GM12874 (cell line): ENCODE measurements around the gene MITF.

Experiments
- CTCF ChIP-seq: IDR thresholded peaks from 2 replicates; pipeline ENCODE4 v1.5.1; 2011; ENCODE audit warnings: low read depth, mild to moderate bottlenecking, control low read depth, low read length, moderate library complexity; ENCODE audit not compliant: insufficient read depth

MITF gene

GRCh38 chr3:70000563-70001081 lies 261.4 kb downstream of the MITF start:
- TF ChIP-seq CTCF: no peak

GRCh38 chr3:70003119-70003518 lies 263.9 kb downstream of the MITF start:
- TF ChIP-seq CTCF: no peak

- no peak for TF ChIP-seq CTCF
Observed at GRCh38 chr3:70006089-70006488, 266.8 kb downstream of the MITF start.

- no peak for TF ChIP-seq CTCF
Observed at GRCh38 chr3:70010346-70010745, 271.1 kb downstream of the MITF start.

- no peak for TF ChIP-seq CTCF
Observed at GRCh38 chr3:70011582-70011981, 272.3 kb downstream of the MITF start.
